ENCODE data around the gene ADRA2B.
A peak's percentile ranks its signal among the peaks of the same experiment; 100 is the strongest.

The ADRA2B gene

GRCh38 chr2:96138179-96139145 is 22.1 kb upstream of the ADRA2B start, which contains the start of gene ASTL:
Gene ASTL, minus strand, starts transcription at chr2:96138502. Its CDS starts 66 bp downstream, at chr2:96138436.
- Histone ChIP-seq H3K27me3 (ENCODE audit: insufficient read depth, insufficient read length) (no peaks in the 10 kb centered on the region), H3K4me3 (ENCODE audit: insufficient read length, low read depth) (no peak within 1 kb of the TSS), H3K9me3 (ENCODE audit: insufficient read depth, low read length) (no peaks in the 10 kb centered on the region), H3K36me3 (ENCODE audit: insufficient read depth, insufficient read length, low read length) (peaks cover 10% of the 10 kb centered on the region), H3K9ac (ENCODE audit: insufficient read length, low read depth) (no peak within 1 kb of the TSS), H3K4me1 (ENCODE audit: insufficient read depth, insufficient read length) (peaks cover 12% of the 10 kb centered on the region)
- TF ChIP-seq ZNF274 (IDR thresholded peaks at IDR 0.05; ENCODE audit: low read depth, low read length) (no peak), YY1 (IDR thresholded peaks at IDR 0.05; ENCODE audit: insufficient read depth, insufficient read length) (no peak), SUZ12 (IDR thresholded peaks at IDR 0.05; ENCODE audit: extremely low read depth, insufficient read depth, insufficient read length) (no peak)
- DNase-seq (ENCODE audit: low read depth, low spot score), result no peak

DNA sequence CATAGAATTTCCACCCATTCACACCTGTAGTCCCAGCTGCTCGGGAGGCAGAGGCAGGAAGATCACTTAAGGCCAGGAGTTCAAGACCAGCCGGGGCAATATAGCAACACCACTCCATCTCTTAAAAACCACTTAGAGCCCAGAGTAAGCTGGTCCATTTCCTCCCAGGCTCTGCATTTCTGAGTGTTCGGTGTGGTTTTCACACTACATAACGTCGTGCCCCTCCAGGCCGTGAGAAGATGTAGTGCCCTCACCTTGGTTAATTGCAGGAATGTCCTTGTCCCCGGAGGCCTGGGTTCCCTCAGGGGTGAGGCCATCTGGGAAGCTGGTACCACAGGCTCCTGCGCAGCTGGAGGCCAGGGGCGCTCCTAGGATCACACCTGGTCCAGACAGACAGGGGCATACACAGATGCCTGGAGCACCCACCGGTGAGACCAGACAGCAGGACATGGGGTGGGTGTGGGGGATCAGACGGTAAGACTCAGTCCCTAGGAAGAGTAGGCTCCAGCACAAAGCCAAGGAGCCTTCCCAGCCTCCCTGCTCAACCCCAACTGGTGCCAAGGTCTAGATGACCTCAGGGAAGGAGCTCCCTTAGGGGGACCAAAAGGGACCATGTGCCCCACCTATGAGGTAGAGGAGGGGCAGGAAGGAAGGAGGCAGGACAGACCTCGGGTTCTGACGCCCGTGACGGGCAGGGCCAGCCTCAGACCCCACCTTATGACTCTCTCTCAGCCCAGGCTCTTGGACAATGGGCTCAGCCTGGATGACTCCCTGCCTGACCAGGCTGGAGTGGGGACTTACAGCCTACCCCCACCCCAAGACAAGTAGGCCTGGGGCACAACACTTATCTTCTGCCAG is 21.2 kb upstream of the ADRA2B start:
- Histone ChIP-seq H3K36me3 (ENCODE audit: insufficient read depth, insufficient read length, low read length) (peaks cover 2% of the 10 kb centered on the region), H3K27me3 (ENCODE audit: insufficient read depth, insufficient read length) (no peaks in the 10 kb centered on the region), H3K9me3 (ENCODE audit: insufficient read depth, low read length) (no peaks in the 10 kb centered on the region), H3K9ac (ENCODE audit: insufficient read length, low read depth) (no peak overlapping the region), H3K4me1 (ENCODE audit: insufficient read depth, insufficient read length) (peaks cover 9% of the 10 kb centered on the region), H3K4me3 (ENCODE audit: insufficient read length, low read depth) (no peak overlapping the region)
- TF ChIP-seq ZNF274 (IDR thresholded peaks at IDR 0.05; ENCODE audit: low read depth, low read length) (no peak), SUZ12 (IDR thresholded peaks at IDR 0.05; ENCODE audit: extremely low read depth, insufficient read depth, insufficient read length) (no peak), YY1 (IDR thresholded peaks at IDR 0.05; ENCODE audit: insufficient read depth, insufficient read length) (no peak)
- no peak for DNase-seq (ENCODE audit: low read depth, low spot score)

- no peaks in the 10 kb centered on the region for H3K9me3 ChIP-seq (ENCODE audit: insufficient read depth, low read length)
- TF ChIP-seq YY1 (IDR thresholded peaks at IDR 0.05; ENCODE audit: insufficient read depth, insufficient read length) (no peak), ZNF274 (IDR thresholded peaks at IDR 0.05; ENCODE audit: low read depth, low read length) (no peak), SUZ12 (IDR thresholded peaks at IDR 0.05; ENCODE audit: extremely low read depth, insufficient read depth, insufficient read length) (no peak)
- H3K9ac ChIP-seq (ENCODE audit: insufficient read length, low read depth), result peak overlapping the region; percentile 38
- no peak for DNase-seq (ENCODE audit: low read depth, low spot score)
- H3K36me3 ChIP-seq (ENCODE audit: insufficient read depth, insufficient read length, low read length), result no peaks in the 10 kb centered on the region
- H3K4me1 ChIP-seq (ENCODE audit: insufficient read depth, insufficient read length), result peaks cover 9% of the 10 kb centered on the region
- no peak overlapping the region for H3K4me3 ChIP-seq (ENCODE audit: insufficient read length, low read depth)
- H3K27me3 ChIP-seq (ENCODE audit: insufficient read depth, insufficient read length), result no peaks in the 10 kb centered on the region
Measured at GRCh38 chr2:96136129-96136720, 19.9 kb upstream of the ADRA2B start.

- Histone ChIP-seq H3K4me3 (ENCODE audit: insufficient read length, low read depth) (no peak overlapping the region), H3K4me1 (ENCODE audit: insufficient read depth, insufficient read length) (peaks cover 9% of the 10 kb centered on the region), H3K27me3 (ENCODE audit: insufficient read depth, insufficient read length) (no peaks in the 10 kb centered on the region), H3K36me3 (ENCODE audit: insufficient read depth, insufficient read length, low read length) (no peaks in the 10 kb centered on the region), H3K9ac (ENCODE audit: insufficient read length, low read depth) (no peak overlapping the region), H3K9me3 (ENCODE audit: insufficient read depth, low read length) (no peaks in the 10 kb centered on the region)
- no peak for TF ChIP-seq ZNF274 (IDR thresholded peaks at IDR 0.05; ENCODE audit: low read depth, low read length)
- no peak for TF ChIP-seq SUZ12 (IDR thresholded peaks at IDR 0.05; ENCODE audit: extremely low read depth, insufficient read depth, insufficient read length)
- no peak for TF ChIP-seq YY1 (IDR thresholded peaks at IDR 0.05; ENCODE audit: insufficient read depth, insufficient read length)
- no peak for DNase-seq (ENCODE audit: low read depth, low spot score)
Measured at GRCh38 chr2:96135621-96136020, 19.2 kb upstream of the ADRA2B start.

GRCh38 chr2:96135171-96135570 is 18.8 kb upstream of the ADRA2B start:
- no peak for DNase-seq (ENCODE audit: low read depth, low spot score)
- no peak for TF ChIP-seq ZNF274 (IDR thresholded peaks at IDR 0.05; ENCODE audit: low read depth, low read length)
- TF ChIP-seq SUZ12 (IDR thresholded peaks at IDR 0.05; ENCODE audit: extremely low read depth, insufficient read depth, insufficient read length), result no peak
- TF ChIP-seq YY1 (IDR thresholded peaks at IDR 0.05; ENCODE audit: insufficient read depth, insufficient read length), result no peak
- Histone ChIP-seq H3K4me3 (ENCODE audit: insufficient read length, low read depth) (no peak overlapping the region), H3K9me3 (ENCODE audit: insufficient read depth, low read length) (no peaks in the 10 kb centered on the region), H3K27me3 (ENCODE audit: insufficient read depth, insufficient read length) (no peaks in the 10 kb centered on the region), H3K9ac (ENCODE audit: insufficient read length, low read depth) (no peak overlapping the region), H3K36me3 (ENCODE audit: insufficient read depth, insufficient read length, low read length) (no peaks in the 10 kb centered on the region), H3K4me1 (ENCODE audit: insufficient read depth, insufficient read length) (peaks cover 9% of the 10 kb centered on the region)

GRCh38 chr2:96134421-96134820 is 18.1 kb upstream of the ADRA2B start:
- no peak overlapping the region for H3K4me3 ChIP-seq (ENCODE audit: insufficient read length, low read depth)
- no peak for DNase-seq (ENCODE audit: low read depth, low spot score)
- TF ChIP-seq ZNF274 (IDR thresholded peaks at IDR 0.05; ENCODE audit: low read depth, low read length), result no peak
- TF ChIP-seq SUZ12 (IDR thresholded peaks at IDR 0.05; ENCODE audit: extremely low read depth, insufficient read depth, insufficient read length), result no peak
- TF ChIP-seq YY1 (IDR thresholded peaks at IDR 0.05; ENCODE audit: insufficient read depth, insufficient read length), result no peak
- no peaks in the 10 kb centered on the region for H3K9me3 ChIP-seq (ENCODE audit: insufficient read depth, low read length)
- H3K9ac ChIP-seq (ENCODE audit: insufficient read length, low read depth), result no peak overlapping the region
- H3K4me1 ChIP-seq (ENCODE audit: insufficient read depth, insufficient read length), result peaks cover 9% of the 10 kb centered on the region
- H3K36me3 ChIP-seq (ENCODE audit: insufficient read depth, insufficient read length, low read length), result no peaks in the 10 kb centered on the region
- no peaks in the 10 kb centered on the region for H3K27me3 ChIP-seq (ENCODE audit: insufficient read depth, insufficient read length)

Measured in NT2/D1 (cell line).